ENCODE measurements around the gene TAF1A. TPM values are rescaled to one million over a fixed set of nuclear protein-coding genes. Genes with fewer than 3 reads are reported as not detected.
"Not testable (repeated sequence)": the region's sequence is repeated elsewhere in the genome, so short reads cannot be mapped to it uniquely, and the experiment has no call there.

The TAF1A gene
- total RNA-seq, 3 donors from 2014 or later = 3.2 to 10.7 (median 6.9) TPM

- intact Hi-C loops (cut with DNase I; ENCODE audit: low total_unique reads) = no loop called here
- Histone ChIP-seq H3K4me3 (no peak overlapping the region), H3K27me3 (no peaks in the 10 kb centered on the region), H3K36me3 (no peaks in the 10 kb centered on the region), H3K27ac (no peak overlapping the region), H3K4me1 (no peaks in the 10 kb centered on the region), H3K9me3 (no peaks in the 10 kb centered on the region)
- TF ChIP-seq CTCF (IDR thresholded peaks at IDR 0.05) = no peak
- no peak for TF ChIP-seq POLR2AphosphoS5 (IDR thresholded peaks at IDR 0.05)
- TF ChIP-seq POLR2A (IDR thresholded peaks at IDR 0.05) = no peak
- DNase-seq (ENCODE audit: low spot score in 2 of 2) = no peak
These were observed 21.0 kb upstream of the TAF1A start for GRCh38 chr1:222610728-222611127.

GRCh38 chr1:222609111-222609510 is 19.4 kb upstream of the TAF1A start:
- intact Hi-C loops (cut with DNase I; ENCODE audit: low total_unique reads); DNase-seq (ENCODE audit: low spot score in 2 of 2); H3K27ac ChIP-seq; H3K4me1 ChIP-seq; H3K27me3 ChIP-seq; H3K9me3 ChIP-seq; H3K36me3 ChIP-seq; H3K4me3 ChIP-seq: not testable (repeated sequence)

GRCh38 chr1:222606757-222607156 is 17.0 kb upstream of the TAF1A start:
- Histone ChIP-seq H3K9me3 (no peaks in the 10 kb centered on the region), H3K27me3 (no peaks in the 10 kb centered on the region), H3K27ac (no peak overlapping the region), H3K4me3 (no peak overlapping the region), H3K36me3 (no peaks in the 10 kb centered on the region), H3K4me1 (no peaks in the 10 kb centered on the region)
- intact Hi-C loops (cut with DNase I; ENCODE audit: low total_unique reads) = no loop called here
- DNase-seq (ENCODE audit: low spot score in 2 of 2) = no peak
- TF ChIP-seq POLR2A (IDR thresholded peaks at IDR 0.05) (no peak), CTCF (IDR thresholded peaks at IDR 0.05) (no peak), POLR2AphosphoS5 (IDR thresholded peaks at IDR 0.05) (no peak)

- no peak for TF ChIP-seq CTCF (IDR thresholded peaks at IDR 0.05)
- no peak for TF ChIP-seq POLR2A (IDR thresholded peaks at IDR 0.05)
- no peak for TF ChIP-seq POLR2AphosphoS5 (IDR thresholded peaks at IDR 0.05)
- DNase-seq (ENCODE audit: low spot score in 2 of 2) = no peak
- intact Hi-C loops (cut with DNase I; ENCODE audit: low total_unique reads) = no loop called here
- no peaks in the 10 kb centered on the region for H3K4me1 ChIP-seq
- no peaks in the 10 kb centered on the region for H3K27me3 ChIP-seq
- no peak overlapping the region for H3K4me3 ChIP-seq
- H3K27ac ChIP-seq = no peak overlapping the region
- H3K9me3 ChIP-seq = no peaks in the 10 kb centered on the region
- no peaks in the 10 kb centered on the region for H3K36me3 ChIP-seq
These were observed 11.5 kb upstream of the TAF1A start for GRCh38 chr1:222601257-222601656.

GRCh38 chr1:222600281-222600680 is 10.5 kb upstream of the TAF1A start:
- no peaks in the 10 kb centered on the region for H3K9me3 ChIP-seq
- DNase-seq (ENCODE audit: low spot score in 2 of 2) = no peak
- no peaks in the 10 kb centered on the region for H3K4me1 ChIP-seq
- TF ChIP-seq CTCF (IDR thresholded peaks at IDR 0.05) (no peak), POLR2A (IDR thresholded peaks at IDR 0.05) (no peak), POLR2AphosphoS5 (IDR thresholded peaks at IDR 0.05) (no peak)
- intact Hi-C loops (cut with DNase I; ENCODE audit: low total_unique reads) = no loop called here
- H3K27ac ChIP-seq = no peak overlapping the region
- H3K27me3 ChIP-seq = no peaks in the 10 kb centered on the region
- H3K36me3 ChIP-seq = no peaks in the 10 kb centered on the region
- H3K4me3 ChIP-seq = no peak overlapping the region

GRCh38 chr1:222596696-222597095 is 7.0 kb upstream of the TAF1A start:
- Histone ChIP-seq H3K36me3 (no peaks in the 10 kb centered on the region), H3K27me3 (no peaks in the 10 kb centered on the region), H3K9me3 (no peaks in the 10 kb centered on the region), H3K4me3 (no peak overlapping the region), H3K4me1 (no peaks in the 10 kb centered on the region), H3K27ac (no peak overlapping the region)
- no peak for DNase-seq (ENCODE audit: low spot score in 2 of 2)
- no peak for TF ChIP-seq POLR2A (IDR thresholded peaks at IDR 0.05)
- no peak for TF ChIP-seq CTCF (IDR thresholded peaks at IDR 0.05)
- no peak for TF ChIP-seq POLR2AphosphoS5 (IDR thresholded peaks at IDR 0.05)
- intact Hi-C loops (cut with DNase I; ENCODE audit: low total_unique reads) = no loop called here
